K562 (cell line): ENCODE data around the gene DCAF4. TPM values are rescaled to one million over a fixed set of nuclear protein-coding genes. Genes with fewer than 3 reads are reported as not detected.
A peak's percentile ranks its signal among the peaks of the same experiment; 100 is the strongest.

ENCODE experiments used
- CBFB ChIP-seq: sonication (generic); formaldehyde crosslinking; IDR thresholded peaks from 2 replicates; pipeline ENCODE4 v1.4.0; 2020; ENCODE audit warnings: mild to moderate bottlenecking, missing genetic modification reagents
- CCNT2 ChIP-seq: IDR thresholded peaks from 2 replicates; pipeline ENCODE4 v1.6.1; 2011; ENCODE audit warnings: borderline replicate concordance, low read depth, mild to moderate bottlenecking, moderate library complexity, mixed read lengths, low read length; ENCODE audit not compliant: insufficient read length; ENCODE audit errors: extremely low read depth
- DACH1 ChIP-seq: fragments of 450-650 bp; IDR thresholded peaks from 2 replicates; pipeline ENCODE4 v1.6.1; 2018; ENCODE audit not compliant: partially characterized antibody
- GABPB2 ChIP-seq: fragments of 250-450 bp; sonication (Bioruptor Pico); conservative IDR thresholded peaks from 2 replicates; pipeline ENCODE4 v1.5.1; 2021; ENCODE audit warnings: mild to moderate bottlenecking
- HDAC8 ChIP-seq: fragments of 450-650 bp; IDR thresholded peaks from 2 replicates; pipeline ENCODE4 v1.6.1; 2016; ENCODE audit warnings: mild to moderate bottlenecking, missing genetic modification characterization, moderate library complexity, missing compliant biosample characterization
- HIVEP1 ChIP-seq: fragments of 250-450 bp; sonication (Bioruptor Pico); IDR thresholded peaks from 2 replicates; pipeline ENCODE4 v1.4.0; 2020; ENCODE audit warnings: mild to moderate bottlenecking
- MECOM ChIP-seq: fragments of 250-450 bp; sonication (Bioruptor Pico); IDR thresholded peaks from 2 replicates; pipeline ENCODE4 v1.8.0; 2022; ENCODE audit warnings: inconsistent platforms
- POLR2G ChIP-seq: fragments of 200-400 bp; formaldehyde crosslinking; IDR thresholded peaks from 2 replicates; pipeline ENCODE4 v1.6.1; 2017; ENCODE audit warnings: low read depth, mild to moderate bottlenecking, antibody characterized with exemption, low read length, moderate library complexity
- PRMT5 ChIP-seq: sonication (generic); formaldehyde crosslinking; IDR thresholded peaks from 2 replicates; pipeline ENCODE4 v1.5.0; 2020; ENCODE audit warnings: missing genetic modification reagents
- RBM22 ChIP-seq: fragments of 200-400 bp; formaldehyde crosslinking; IDR thresholded peaks from 2 replicates; pipeline ENCODE4 v1.6.1; 2018; ENCODE audit warnings: low read length, low read depth; ENCODE audit not compliant: poor library complexity, severe bottlenecking
- SMAD1 ChIP-seq: fragments of 150-350 bp; IDR thresholded peaks from 2 replicates; pipeline ENCODE4 v1.6.1; 2014; ENCODE audit warnings: low read length, low read depth; ENCODE audit not compliant: partially characterized antibody
- SP1 ChIP-seq: sonication (generic); formaldehyde crosslinking; IDR thresholded peaks from 2 replicates; pipeline ENCODE4 v1.8.1; 2022; ENCODE audit warnings: mild to moderate bottlenecking, missing genetic modification reagents
- SRSF9 ChIP-seq: fragments of 200-400 bp; formaldehyde crosslinking; IDR thresholded peaks from 2 replicates; pipeline ENCODE4 v1.6.1; 2017; ENCODE audit warnings: low read depth, low read length, borderline replicate concordance
- TEAD4 ChIP-seq, 2 experiments: sonication (generic) in 1 of 2; formaldehyde crosslinking in 1 of 2; IDR thresholded peaks; 2 replicates each; pipeline versions ENCODE4 v1.6.1 to v1.8.0; 2012 to 2022; ENCODE audit warnings: borderline replicate concordance in 1 of 2, inconsistent platforms in 1 of 2, low read length in 1 of 2, mild to moderate bottlenecking in 1 of 2, missing genetic modification reagents in 1 of 2
- ZNF311 ChIP-seq: fragments of 250-450 bp; sonication (Bioruptor Pico); IDR thresholded peaks from 2 replicates; pipeline ENCODE4 v1.4.0; 2020; ENCODE audit warnings: mild to moderate bottlenecking, moderate library complexity
- ZNF384 ChIP-seq: IDR thresholded peaks from 2 replicates; pipeline ENCODE4 v1.6.1; 2012; ENCODE audit warnings: low read depth, low read length, improper control_type of control experiment
- ZNF551 ChIP-seq: fragments of 250-450 bp; sonication (Bioruptor Pico); IDR thresholded peaks from 2 replicates; pipeline ENCODE4 v1.5.0; 2021; ENCODE audit warnings: mild to moderate bottlenecking, moderate library complexity
- ZNF764 ChIP-seq: fragments of 250-450 bp; sonication (Bioruptor Pico); IDR thresholded peaks from 2 replicates; pipeline ENCODE4 v1.4.0; 2020; ENCODE audit warnings: low read depth, mild to moderate bottlenecking, moderate library complexity
- polyA plus RNA-seq, 8 experiments: library from polyadenylated mRNA; depleted of rRNA in 4 of 8; stranded (reverse) in 5 of 8; unstranded in 3 of 8; fragments of >200 nt; fragmentation: Nextera tagmentation in 2 of 8; fragmentation: Illumina TruSeq in 1 of 8; extraction: Ambion mirVana in 2 of 8; extraction: Trizol in 1 of 8; gene quantifications; 2 replicates each; pipeline versions ENCODE4 v1.2.1 to v1.2.3, GENCODE V29; 2011 to 2014; ENCODE audit warnings: inconsistent platforms in 1 of 8, missing spikeins in 1 of 8
- total RNA-seq, 7 experiments: library from RNA; depleted of rRNA in 6 of 7; stranded (reverse); fragments of >200 nt in 6 of 7; fragmentation: Illumina TruSeq in 2 of 7; extraction: Trizol in 2 of 7; gene quantifications; 2 replicates each; pipeline versions ENCODE4 v1.2.1 to v1.2.3, GENCODE V29; 2011 to 2021; ENCODE audit warnings: low replicate concordance in 1 of 7
- TF ChIP-seq, protein P1 (sequence below): fragments of 200-800 bp; sonication (Bioruptor generic); IDR thresholded peaks from 2 replicates; pipeline ENCODE4 v1.6.1; 2017; ENCODE audit warnings: missing genetic modification characterization, missing compliant biosample characterization
- TF ChIP-seq, protein P2 (sequence below): fragments of 200-800 bp; sonication (Bioruptor generic); IDR thresholded peaks from 2 replicates; pipeline ENCODE4 v1.6.1; 2017; ENCODE audit warnings: missing genetic modification characterization, missing compliant biosample characterization
- TF ChIP-seq, protein P3 (sequence below): sonication (generic); formaldehyde crosslinking; IDR thresholded peaks from 2 replicates; pipeline ENCODE4 v1.9.0; 2022; ENCODE audit warnings: mild to moderate bottlenecking, missing genetic modification reagents

Gene DCAF4
- total and polyA plus RNA-seq, 9 of the 15 experiments (the other 6 are each of a cell fraction or from before 2014, with no cell fraction given), result 2.7 to 49.2 (median 22.9) TPM

DNA sequence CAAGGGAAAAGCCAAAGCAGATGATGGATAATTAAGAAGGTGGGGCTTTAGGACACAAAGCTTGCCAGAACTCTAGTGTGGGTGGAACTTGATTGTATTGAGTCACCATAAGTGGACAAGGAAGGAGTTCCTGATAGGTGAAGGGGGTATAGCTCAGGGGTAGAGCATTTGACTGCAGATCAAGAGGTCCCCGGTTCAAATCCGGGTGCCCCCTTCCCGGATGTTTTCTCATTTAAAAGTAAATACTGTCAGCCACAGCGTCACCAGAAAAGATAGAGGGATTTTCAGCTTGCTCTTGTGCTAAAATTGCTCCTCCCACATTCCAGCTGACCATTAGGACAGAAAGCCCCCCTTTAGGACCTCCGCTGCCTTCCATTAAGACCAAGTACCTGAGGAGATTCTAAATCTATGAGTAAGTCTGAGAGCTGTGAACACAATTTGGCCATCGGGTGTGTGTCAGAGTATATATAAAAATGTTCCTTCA lies 36.6 kb downstream of the DCAF4 start (continued):
- TF ChIP-seq CCNT2 (no peak), ZNF764 (CRISPR knock-in tag) (no peak), RBM22 (no peak), CBFB (CRISPR knock-in tag) (no peak), SP1 (CRISPR knock-in tag) (no peak; the same call in 1 of the 2 replicates), PRMT5 (no peak), GABPB2 (CRISPR knock-in tag) (no peak), ZNF384 (no peak), SMAD1 (no peak), ZNF311 (CRISPR knock-in tag) (no peak), POLR2G (no peak), DACH1 (peak; percentile 43), ZNF551 (CRISPR knock-in tag) (no peak), TEAD4 (IDR thresholded peaks at IDR 0.05; ENCODE audit: low read length) (peak; percentile 39; the same call in 1 of the 2 replicates), TEAD4 (CRISPR knock-in tag; IDR thresholded peaks at IDR 0.05; ENCODE audit: borderline replicate concordance) (no peak), HIVEP1 (CRISPR knock-in tag) (no peak), MECOM (CRISPR knock-in tag) (no peak), SRSF9 (no peak), HDAC8 (tag) (no peak)
- TF ChIP-seq, protein P1, sequence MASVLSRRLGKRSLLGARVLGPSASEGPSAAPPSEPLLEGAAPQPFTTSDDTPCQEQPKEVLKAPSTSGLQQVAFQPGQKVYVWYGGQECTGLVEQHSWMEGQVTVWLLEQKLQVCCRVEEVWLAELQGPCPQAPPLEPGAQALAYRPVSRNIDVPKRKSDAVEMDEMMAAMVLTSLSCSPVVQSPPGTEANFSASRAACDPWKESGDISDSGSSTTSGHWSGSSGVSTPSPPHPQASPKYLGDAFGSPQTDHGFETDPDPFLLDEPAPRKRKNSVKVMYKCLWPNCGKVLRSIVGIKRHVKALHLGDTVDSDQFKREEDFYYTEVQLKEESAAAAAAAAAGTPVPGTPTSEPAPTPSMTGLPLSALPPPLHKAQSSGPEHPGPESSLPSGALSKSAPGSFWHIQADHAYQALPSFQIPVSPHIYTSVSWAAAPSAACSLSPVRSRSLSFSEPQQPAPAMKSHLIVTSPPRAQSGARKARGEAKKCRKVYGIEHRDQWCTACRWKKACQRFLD (CRISPR knock-in tag), result no peak
- TF ChIP-seq, protein P2, sequence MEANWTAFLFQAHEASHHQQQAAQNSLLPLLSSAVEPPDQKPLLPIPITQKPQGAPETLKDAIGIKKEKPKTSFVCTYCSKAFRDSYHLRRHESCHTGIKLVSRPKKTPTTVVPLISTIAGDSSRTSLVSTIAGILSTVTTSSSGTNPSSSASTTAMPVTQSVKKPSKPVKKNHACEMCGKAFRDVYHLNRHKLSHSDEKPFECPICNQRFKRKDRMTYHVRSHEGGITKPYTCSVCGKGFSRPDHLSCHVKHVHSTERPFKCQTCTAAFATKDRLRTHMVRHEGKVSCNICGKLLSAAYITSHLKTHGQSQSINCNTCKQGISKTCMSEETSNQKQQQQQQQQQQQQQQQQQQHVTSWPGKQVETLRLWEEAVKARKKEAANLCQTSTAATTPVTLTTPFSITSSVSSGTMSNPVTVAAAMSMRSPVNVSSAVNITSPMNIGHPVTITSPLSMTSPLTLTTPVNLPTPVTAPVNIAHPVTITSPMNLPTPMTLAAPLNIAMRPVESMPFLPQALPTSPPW, result no peak
- TF ChIP-seq, protein P3, sequence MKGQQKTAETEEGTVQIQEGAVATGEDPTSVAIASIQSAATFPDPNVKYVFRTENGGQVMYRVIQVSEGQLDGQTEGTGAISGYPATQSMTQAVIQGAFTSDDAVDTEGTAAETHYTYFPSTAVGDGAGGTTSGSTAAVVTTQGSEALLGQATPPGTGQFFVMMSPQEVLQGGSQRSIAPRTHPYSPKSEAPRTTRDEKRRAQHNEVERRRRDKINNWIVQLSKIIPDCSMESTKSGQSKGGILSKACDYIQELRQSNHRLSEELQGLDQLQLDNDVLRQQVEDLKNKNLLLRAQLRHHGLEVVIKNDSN (CRISPR knock-in tag), result no peak
